Esophagus muscularis mucosa (tissue), 3 donors: ENCODE results near the gene FOXF1.

ENCODE experiments used
- CTCF ChIP-seq, 3 experiments: fragments of 200-600 bp in 2 of 3; fragments of 450-650 bp in 1 of 3; sonication (generic) in 2 of 3; IDR thresholded peaks; one replicate each; pipeline ENCODE4 v1.5.1; 2017 to 2019; ENCODE audit warnings: antibody characterized with exemption in 3 of 3, mild to moderate bottlenecking in 2 of 3, moderate library complexity in 1 of 3
- POLR2A ChIP-seq: fragments of 450-650 bp; IDR thresholded peaks from one replicate; pipeline ENCODE4 v1.6.1; 2017; ENCODE audit warnings: antibody characterized with exemption, moderate library complexity, mild to moderate bottlenecking, low read depth
- POLR2AphosphoS5 ChIP-seq, 2 donors: sonication (generic); formaldehyde crosslinking; IDR thresholded peaks; one replicate each; pipeline ENCODE4 v1.6.1; 2017; ENCODE audit warnings: antibody characterized with exemption in 2 of 2

GRCh38 chr16:86513471-86514277 lies 3.3 kb downstream of the FOXF1 start:
- no peak for TF ChIP-seq CTCF (IDR thresholded peaks at IDR 0.05)
- no peak for TF ChIP-seq POLR2A
- TF ChIP-seq POLR2AphosphoS5 (IDR thresholded peaks at IDR 0.05): peak in 1 of 2 donors; percentile 47
